HEK293T (cell line): ENCODE data around the gene FBN2.

Experiments used
- CTCF ChIA-PET: fragments of 350-600 bp; formaldehyde crosslinking; extraction: SDS; loops from one replicate; lab custom pipeline; 2021; ENCODE audit warnings: antibody characterized with exemption, inconsistent platforms; lab: Yijun Ruan, JAX
- POLR2A ChIA-PET: fragments of 350-600 bp; formaldehyde crosslinking; extraction: SDS; loops from one replicate; lab custom pipeline; 2020; ENCODE audit warnings: antibody characterized with exemption, inconsistent platforms; lab: Yijun Ruan, JAX
- DNase-seq: peaks from one replicate; pipeline ENCODE4 v3.0.0; 2012; ENCODE audit warnings: mixed read lengths; ENCODE audit errors: extremely low spot score
- ARNT ChIP-seq: fragments of 450-650 bp; IDR thresholded peaks from 2 replicates; pipeline ENCODE4 v1.6.1; 2017; ENCODE audit warnings: mild to moderate bottlenecking
- BHLHE40 ChIP-seq: fragments of 450-650 bp; IDR thresholded peaks from 2 replicates; pipeline ENCODE4 v1.6.1; 2016; ENCODE audit warnings: mild to moderate bottlenecking, moderate library complexity, borderline replicate concordance
- CTBP1 ChIP-seq: fragments of 450-650 bp; IDR thresholded peaks from 2 replicates; pipeline ENCODE4 v1.6.1; 2016; ENCODE audit warnings: borderline replicate concordance
- ELF4 ChIP-seq: fragments of 450-650 bp; IDR thresholded peaks from 2 replicates; pipeline ENCODE4 v1.6.1; 2017; ENCODE audit warnings: antibody characterized with exemption
- FOXA1 ChIP-seq: fragments of 450-650 bp; IDR thresholded peaks from 2 replicates; pipeline ENCODE4 v1.6.1; 2016; ENCODE audit warnings: mild to moderate bottlenecking
- FOXK2 ChIP-seq: fragments of 450-650 bp; IDR thresholded peaks from 2 replicates; pipeline ENCODE4 v1.6.1; 2016; ENCODE audit warnings: mild to moderate bottlenecking
- FOXM1 ChIP-seq: fragments of 450-650 bp; IDR thresholded peaks from 2 replicates; pipeline ENCODE4 v1.6.1; 2017; ENCODE audit warnings: mild to moderate bottlenecking, borderline replicate concordance
- HDGF ChIP-seq: fragments of 450-650 bp; IDR thresholded peaks from 2 replicates; pipeline ENCODE4 v1.6.1; 2017; ENCODE audit warnings: antibody characterized with exemption, borderline replicate concordance
- L3MBTL2 ChIP-seq: fragments of 450-650 bp; conservative IDR thresholded peaks from 2 replicates; pipeline ENCODE4 v1.6.1; 2016; ENCODE audit warnings: mild to moderate bottlenecking
- LEF1 ChIP-seq: fragments of 450-650 bp; IDR thresholded peaks from 2 replicates; pipeline ENCODE4 v1.6.1; 2017; ENCODE audit warnings: mild to moderate bottlenecking, borderline replicate concordance
- NFRKB ChIP-seq: fragments of 450-650 bp; IDR thresholded peaks from 2 replicates; pipeline ENCODE4 v1.6.1; 2016; ENCODE audit warnings: mild to moderate bottlenecking, moderate library complexity
- PKNOX1 ChIP-seq: fragments of 450-650 bp; IDR thresholded peaks from 2 replicates; pipeline ENCODE4 v1.6.1; 2016
- SP1 ChIP-seq: fragments of 450-650 bp; IDR thresholded peaks from 2 replicates; pipeline ENCODE4 v1.6.1; 2017
- SUZ12 ChIP-seq: fragments of 450-650 bp; IDR thresholded peaks from 2 replicates; pipeline ENCODE4 v1.6.1; 2016; ENCODE audit warnings: mild to moderate bottlenecking
- TARDBP ChIP-seq: fragments of 450-650 bp; IDR thresholded peaks from 2 replicates; pipeline ENCODE4 v1.6.1; 2016
- ZNF384 ChIP-seq: fragments of 450-650 bp; IDR thresholded peaks from 2 replicates; pipeline ENCODE4 v1.6.1; 2016

The FBN2 gene

GRCh38 chr5:128305341-128305740 is 232.7 kb downstream of the FBN2 start:
- TF ChIP-seq LEF1 (no peak), ELF4 (no peak), BHLHE40 (no peak), HDGF (no peak), TARDBP (no peak), FOXM1 (no peak), CTBP1 (no peak), FOXK2 (no peak)
- CTCF ChIA-PET = no interaction called here
- DNase-seq = no peak
- POLR2A ChIA-PET = no interaction called here

- POLR2A ChIA-PET = no interaction called here
- CTCF ChIA-PET = no interaction called here
- no peak for TF ChIP-seq HDGF
- no peak for TF ChIP-seq PKNOX1
- no peak for TF ChIP-seq NFRKB
- TF ChIP-seq CTBP1 = no peak
- no peak for TF ChIP-seq FOXK2
- no peak for TF ChIP-seq SUZ12
- TF ChIP-seq SP1 = no peak
- no peak for TF ChIP-seq ZNF384
- no peak for TF ChIP-seq ARNT
- TF ChIP-seq ELF4 = no peak
- TF ChIP-seq LEF1 = no peak
- TF ChIP-seq TARDBP = no peak
- TF ChIP-seq FOXA1 = no peak
- TF ChIP-seq FOXM1 = no peak
- TF ChIP-seq L3MBTL2 = no peak
- no peak for TF ChIP-seq BHLHE40
- DNase-seq = no peak
Observed at GRCh38 chr5:128304791-128305190, 233.3 kb downstream of the FBN2 start.

- no peak for DNase-seq
- TF ChIP-seq TARDBP (no peak), FOXM1 (no peak), SP1 (no peak), CTBP1 (no peak), ARNT (no peak), FOXA1 (no peak), PKNOX1 (no peak), SUZ12 (no peak), ELF4 (no peak), L3MBTL2 (no peak), HDGF (no peak), ZNF384 (no peak), BHLHE40 (no peak), NFRKB (no peak), LEF1 (no peak), FOXK2 (no peak)
- ChIA-PET POLR2A (no interaction called here), CTCF (no interaction called here)
Observed at GRCh38 chr5:128304088-128304487, 234.0 kb downstream of the FBN2 start.

- TF ChIP-seq ZNF384 (no peak), TARDBP (no peak), LEF1 (no peak), PKNOX1 (no peak), FOXK2 (no peak), SUZ12 (no peak), FOXM1 (no peak)
- POLR2A ChIA-PET = no interaction called here
- CTCF ChIA-PET = interaction anchor here (0.6 kb wide), 1 partner anchor 23 kb away, joined by 3 read pairs; no protein-coding TSS in a partner anchor
- no peak for DNase-seq
Observed at GRCh38 chr5:128303593-128303992, 234.5 kb downstream of the FBN2 start.

- TF ChIP-seq SUZ12 (no peak), ARNT (no peak), SP1 (no peak), NFRKB (no peak), L3MBTL2 (no peak), LEF1 (no peak), PKNOX1 (no peak), ZNF384 (no peak), BHLHE40 (no peak), FOXM1 (no peak)
- no peak for DNase-seq
- ChIA-PET CTCF (no interaction called here), POLR2A (no interaction called here)
Observed at GRCh38 chr5:128300181-128300580, 237.9 kb downstream of the FBN2 start.

- ChIA-PET POLR2A (no interaction called here), CTCF (no interaction called here)
- TF ChIP-seq TARDBP (no peak), LEF1 (no peak)
- DNase-seq = no peak
Observed at GRCh38 chr5:128290152-128290858, 247.7 kb downstream of the FBN2 start.
